Subcutaneous abdominal adipose tissue (tissue), 5 donors: ENCODE measurements around the gene SYPL2.

Experiments
- H3K27ac ChIP-seq: one replicate; pipeline ENCODE4 v1.7.0; 2013; ENCODE audit warnings: low read depth, mild to moderate bottlenecking, inconsistent platforms, low read length, moderate library complexity
- H3K27me3 ChIP-seq, 5 donors: one replicate each; pipeline ENCODE4 v1.7.0; 2013; ENCODE audit warnings: low read length in 5 of 5, inconsistent platforms in 1 of 5; ENCODE audit not compliant: control insufficient read depth in 5 of 5, insufficient read depth in 4 of 5
- H3K36me3 ChIP-seq, 5 donors: one replicate each; pipeline ENCODE4 v1.7.0; 2013; ENCODE audit warnings: low read length in 5 of 5; ENCODE audit not compliant: control insufficient read depth in 5 of 5, insufficient read depth in 5 of 5
- H3K4me1 ChIP-seq, 5 donors: one replicate each; pipeline ENCODE4 v1.7.0; 2013; ENCODE audit warnings: low read length in 5 of 5, mild to moderate bottlenecking in 3 of 5, moderate library complexity in 1 of 5; ENCODE audit not compliant: control insufficient read depth in 5 of 5, insufficient read depth in 5 of 5
- H3K4me3 ChIP-seq, 5 donors: one replicate each; pipeline ENCODE4 v1.7.0; 2013; ENCODE audit warnings: low read length in 5 of 5, low read depth in 1 of 5
- H3K9ac ChIP-seq, 5 donors: one replicate each; pipeline ENCODE4 v1.7.0; 2013; ENCODE audit warnings: low read length in 5 of 5, mild to moderate bottlenecking in 4 of 5, moderate library complexity in 3 of 5
- H3K9me3 ChIP-seq, 5 donors: one replicate each; pipeline ENCODE4 v1.7.0; 2013; ENCODE audit warnings: low read length in 5 of 5; ENCODE audit not compliant: control insufficient read depth in 5 of 5
- donor health status: healthy.
- donor health status: healthy.
- donor health status: healthy.
- donor health status: healthy.
- donor health status: healthy.

SYPL2 gene

DNA sequence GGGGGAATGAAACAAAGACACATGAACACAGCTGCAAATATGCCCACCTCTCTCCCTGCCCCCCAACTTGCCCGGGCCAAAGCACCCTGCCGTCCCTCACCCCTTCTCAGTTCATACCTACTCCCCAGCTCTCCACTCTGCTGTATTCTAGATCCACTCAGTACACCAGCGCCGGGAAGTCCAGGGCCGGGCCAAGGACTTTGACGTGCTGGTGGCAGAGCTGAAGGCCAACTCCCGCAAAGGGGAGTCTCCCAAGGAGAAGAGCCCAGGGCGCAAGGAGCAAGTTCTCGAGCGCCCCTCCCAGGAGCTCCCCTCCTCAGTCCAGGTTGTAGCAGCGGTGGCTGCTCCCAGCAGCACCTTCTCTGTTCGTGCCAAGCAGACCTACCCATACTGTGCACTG, 22.4 kb downstream of the SYPL2 start:
- Histone ChIP-seq H3K4me1 (peaks cover 4 to 20% (median 15%) of the 10 kb centered on the region in 5 donors), H3K9ac (no peak overlapping the region), H3K27ac (no peak overlapping the region), H3K27me3 (no peaks in the 10 kb centered on the region), H3K9me3 (no peaks in the 10 kb centered on the region), H3K4me3 (no peak overlapping the region), H3K36me3 (peaks cover 0 to 29% (median 12%) of the 10 kb centered on the region in 5 donors)

- H3K36me3 ChIP-seq: peaks cover 0 to 29% (median 12%) of the 10 kb centered on the region in 5 donors
- no peak overlapping the region for H3K27ac ChIP-seq
These were observed 23.9 kb downstream of the SYPL2 start for GRCh38 chr1:109490029-109490933.

GRCh38 chr1:109490934-109491302, 24.6 kb downstream of the SYPL2 start:
- Histone ChIP-seq H3K27ac (no peak overlapping the region), H3K9ac (no peak overlapping the region), H3K4me1 (peaks cover 3 to 26% (median 17%) of the 10 kb centered on the region in 5 donors), H3K4me3 (no peak overlapping the region), H3K9me3 (no peaks in the 10 kb centered on the region), H3K27me3 (no peaks in the 10 kb centered on the region), H3K36me3 (peaks cover 0 to 32% (median 12%) of the 10 kb centered on the region in 5 donors)

More at GRCh38 chr1:109490029-109490933, 23.9 kb downstream of the SYPL2 start:
- Histone ChIP-seq H3K9me3 (no peaks in the 10 kb centered on the region), H3K27me3 (no peaks in the 10 kb centered on the region), H3K4me1 (peaks cover 3 to 22% (median 17%) of the 10 kb centered on the region in 5 donors), H3K9ac (no peak overlapping the region), H3K4me3 (no peak overlapping the region)

DNA sequence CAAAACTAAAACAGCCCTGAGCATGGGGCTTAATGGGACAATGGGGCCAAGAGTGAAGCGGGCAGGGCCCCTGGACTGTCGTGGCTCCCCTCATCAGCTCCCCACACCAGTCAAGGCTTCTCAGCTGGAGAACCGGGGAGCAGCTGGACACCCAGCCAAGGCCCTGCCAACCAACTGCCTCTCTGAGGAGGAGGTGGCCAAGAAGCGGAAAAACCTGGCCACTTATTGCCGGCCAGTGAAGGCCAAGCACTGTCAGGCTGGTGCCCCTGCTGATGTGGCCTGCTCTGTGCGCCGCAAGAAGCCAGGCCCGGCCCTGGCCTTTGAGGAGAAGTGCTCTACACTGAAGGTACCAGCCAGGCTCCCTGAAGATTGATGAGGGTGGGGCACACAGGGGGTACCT, 25.0 kb downstream of the SYPL2 start:
- H3K36me3 ChIP-seq: peaks cover 0 to 33% (median 15%) of the 10 kb centered on the region in 5 donors
- H3K4me3 ChIP-seq: no peak overlapping the region
- no peaks in the 10 kb centered on the region for H3K27me3 ChIP-seq
- H3K4me1 ChIP-seq: peaks cover 3 to 26% (median 17%) of the 10 kb centered on the region in 5 donors
- no peak overlapping the region for H3K9ac ChIP-seq
- H3K27ac ChIP-seq: no peak overlapping the region
- H3K9me3 ChIP-seq: no peaks in the 10 kb centered on the region

DNA sequence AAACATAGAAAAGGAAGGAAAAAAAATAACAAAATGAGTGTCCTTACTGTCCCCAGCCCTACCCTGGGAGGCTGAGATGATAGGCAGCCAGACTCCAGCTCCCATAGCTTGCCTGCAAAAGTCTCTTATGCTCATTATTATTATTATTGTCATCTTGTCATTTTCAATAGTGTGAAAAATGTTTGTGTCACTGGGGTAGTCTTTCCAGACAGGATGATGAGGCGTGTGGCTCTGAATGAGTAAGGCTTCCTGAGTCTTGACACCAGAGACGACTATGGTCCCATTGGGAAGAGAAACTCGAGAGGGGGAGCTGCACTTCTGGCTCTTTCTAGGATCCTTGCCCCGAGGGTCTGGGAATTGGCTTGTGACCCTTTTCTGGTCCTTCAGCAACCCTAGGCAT, 26.4 kb downstream of the SYPL2 start:
- Histone ChIP-seq H3K4me3 (no peak overlapping the region), H3K36me3 (peaks cover 0 to 40% (median 28%) of the 10 kb centered on the region in 5 donors), H3K9me3 (no peaks in the 10 kb centered on the region), H3K27me3 (no peaks in the 10 kb centered on the region), H3K9ac (no peak overlapping the region), H3K27ac (no peak overlapping the region), H3K4me1 (peaks cover 3 to 26% (median 17%) of the 10 kb centered on the region in 5 donors)

DNA sequence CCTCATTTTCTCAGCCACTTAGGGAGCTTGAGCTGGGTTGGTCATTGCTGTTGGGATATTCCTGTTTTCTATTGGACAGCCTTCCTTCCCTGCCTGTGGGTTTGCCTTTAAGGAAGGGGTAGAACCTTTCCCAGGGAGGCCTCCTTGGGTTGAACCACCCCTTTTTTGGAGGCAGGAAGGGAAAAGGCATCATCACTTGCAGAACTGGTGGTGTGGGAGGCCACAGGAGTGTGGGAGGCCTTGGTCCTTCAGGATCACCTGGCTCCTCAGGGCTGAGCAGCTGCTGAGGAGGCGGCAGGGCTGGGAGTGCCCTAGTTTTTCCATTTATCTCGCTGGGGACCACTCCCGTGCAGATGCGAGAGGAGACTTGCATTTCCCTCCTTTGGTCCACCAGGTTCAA, 26.9 kb downstream of the SYPL2 start:
- no peak overlapping the region for H3K27ac ChIP-seq
- peaks cover 3 to 26% (median 17%) of the 10 kb centered on the region in 5 donors for H3K4me1 ChIP-seq
- no peaks in the 10 kb centered on the region for H3K27me3 ChIP-seq
- peak overlapping the region in 4 of 5 donors; percentile 23 to 64 (median 40) for H3K9ac ChIP-seq
- H3K4me3 ChIP-seq: peak overlapping the region in 3 of 5 donors; percentile 61 to 99 (median 95)
- H3K36me3 ChIP-seq: peaks cover 0 to 41% (median 29%) of the 10 kb centered on the region in 5 donors
- no peaks in the 10 kb centered on the region for H3K9me3 ChIP-seq

DNA sequence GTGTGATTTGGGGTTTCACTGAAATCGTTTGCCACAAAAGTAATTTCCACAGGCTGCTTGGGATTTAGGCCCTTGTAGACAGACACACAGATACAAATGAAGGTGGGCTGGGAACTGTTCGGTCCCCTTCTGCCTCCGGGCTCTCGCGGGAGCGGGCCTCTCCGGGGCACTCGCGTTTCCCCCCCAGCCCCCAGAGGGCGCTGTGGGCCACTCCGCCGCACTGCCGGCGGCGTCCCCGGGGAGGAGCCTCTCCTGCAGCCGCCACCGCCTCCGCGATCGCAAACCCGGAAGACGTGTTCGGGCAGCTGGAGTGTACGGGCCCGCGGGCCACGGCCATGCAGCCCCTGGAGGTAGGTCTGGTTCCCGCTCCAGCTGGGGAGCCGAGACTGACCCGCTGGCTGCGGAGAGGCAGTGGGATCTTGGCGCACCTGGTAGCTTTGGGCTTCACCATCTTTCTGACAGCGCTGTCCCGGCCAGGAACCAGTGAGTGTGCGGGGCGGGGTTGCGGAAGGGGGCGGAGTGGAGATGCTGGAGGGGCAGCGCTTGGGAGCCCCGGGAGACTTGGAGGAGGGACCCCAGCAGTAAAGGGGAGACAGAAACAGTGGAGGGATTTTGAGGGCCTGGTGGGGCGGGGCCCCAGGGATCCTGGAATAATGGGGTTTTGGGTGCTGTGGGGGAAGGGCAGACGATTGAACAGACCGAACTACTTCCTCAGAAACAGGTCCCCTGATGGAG, 27.6 kb downstream of the SYPL2 start, which contains the start of gene CYB561D1:
Gene CYB561D1, plus strand, starts transcription at position 290 of the 735 bp plus-strand sequence. Its CDS starts 46 bp downstream, at position 336.
- H3K9ac ChIP-seq: peak within 1 kb of the TSS; percentile 30 to 68 (median 52)
- peak within 1 kb of the TSS; percentile 84 to 99 (median 96) for H3K4me3 ChIP-seq
- no peaks in the 10 kb centered on the region for H3K27me3 ChIP-seq
- peaks cover 3 to 26% (median 17%) of the 10 kb centered on the region in 5 donors for H3K4me1 ChIP-seq
- H3K27ac ChIP-seq: peak within 1 kb of the TSS; percentile 41
- peaks cover 0 to 38% (median 24%) of the 10 kb centered on the region in 5 donors for H3K36me3 ChIP-seq
- no peaks in the 10 kb centered on the region for H3K9me3 ChIP-seq

- Histone ChIP-seq H3K9me3 (no peaks in the 10 kb centered on the region), H3K27me3 (no peaks in the 10 kb centered on the region), H3K36me3 (peaks cover 0 to 39% (median 31%) of the 10 kb centered on the region in 5 donors), H3K9ac (no peak overlapping the region), H3K27ac (no peak overlapping the region), H3K4me3 (no peak overlapping the region), H3K4me1 (peaks cover 3 to 25% (median 17%) of the 10 kb centered on the region in 5 donors)
These were observed 29.4 kb downstream of the SYPL2 start for GRCh38 chr1:109495738-109496137.

GRCh38 chr1:109497449-109498160, 31.3 kb downstream of the SYPL2 start:
- no peak overlapping the region for H3K27ac ChIP-seq
- H3K4me1 ChIP-seq: peaks cover 3 to 24% (median 17%) of the 10 kb centered on the region in 5 donors
- no peak overlapping the region for H3K4me3 ChIP-seq
- H3K36me3 ChIP-seq: peaks cover 0 to 52% (median 34%) of the 10 kb centered on the region in 5 donors
- H3K9me3 ChIP-seq: no peaks in the 10 kb centered on the region
- no peaks in the 10 kb centered on the region for H3K27me3 ChIP-seq
- H3K9ac ChIP-seq: no peak overlapping the region
